ENCODE data around the gene TUBB. TPM values are rescaled to one million over a fixed set of nuclear protein-coding genes. Genes with fewer than 3 reads are reported as not detected.

Gene TUBB
- total and polyA plus RNA-seq, 2 donors (not counting 1 experiment from before 2014, with no cell fraction given) = 102 to 295 TPM

GRCh38 chr6:30670760-30671527, 49.2 kb upstream of the TUBB start:
- Histone ChIP-seq H3K27ac (ENCODE audit: low read length in 2 of 2) (no peak overlapping the region), H3K4me3 (ENCODE audit: control extremely low read depth in 1 of 5, extremely low read depth in 1 of 5, insufficient read depth in 1 of 5, low read depth in 2 of 5, low read length in 4 of 5) (no peak overlapping the region), H4K20me1 (ENCODE audit: control insufficient read depth, insufficient read depth, low read length, poor library complexity, severe bottlenecking) (peaks cover 13% of the 10 kb centered on the region), H2AFZ (ENCODE audit: insufficient read depth, low read depth, low read length, poor library complexity, severe bottlenecking) (no peak overlapping the region), H3K27me3 (replicated peaks in 1 of 4; ENCODE audit: control extremely low read depth in 1 of 4, control insufficient read depth in 3 of 4, insufficient read depth in 4 of 4, low read length in 3 of 4) (no peaks in the 10 kb centered on the region), H3K9ac (ENCODE audit: low read length) (no peak overlapping the region), H3K79me2 (ENCODE audit: control insufficient read depth, insufficient read depth, low read length) (peaks cover 18% of the 10 kb centered on the region), H3K9me3 (ENCODE audit: control extremely low read depth in 1 of 3, control insufficient read depth in 2 of 3, insufficient read depth in 1 of 3, low read length in 2 of 3) (no peaks in the 10 kb centered on the region), H3K4me2 (replicated peaks; ENCODE audit: low read depth, low read length, poor library complexity, severe bottlenecking) (peak overlapping the region; percentile 84), H3K36me3 (replicated peaks in 1 of 2; ENCODE audit: control extremely low read depth in 1 of 2, control insufficient read depth in 1 of 2, extremely low read depth in 1 of 2, insufficient read depth in 2 of 2, low read length in 1 of 2) (peaks cover 0 to 30% of the 10 kb centered on the region in 2 experiments), H3K4me1 (ENCODE audit: control insufficient read depth in 2 of 2, insufficient read depth in 2 of 2, low read length in 2 of 2) (peaks cover 10 to 19% of the 10 kb centered on the region in 2 donors)
- Mint-ChIP-seq H3K27me3 (no peaks in the 10 kb centered on the region), H3K4me3 (peak overlapping the region; percentile 68), H3K9me3 (ENCODE audit: insufficient read depth) (no peaks in the 10 kb centered on the region), H3K4me1 (peaks cover 23% of the 10 kb centered on the region), H3K27ac (peak overlapping the region; percentile 57)
- intact Hi-C loops (cut with micrococcal nuclease) = loop anchor here (5.0 kb wide), 1 partner anchor 114 kb away; the partner anchor contains the start of genes GNL1 and PRR3
- ATAC-seq (ENCODE audit: low read depth) (no peak), DNase-seq (no peak)
- POLR2A ChIA-PET = interaction anchor here (0.6 to 3.4 kb wide), 3 partner anchors 51 to 89 kb away, joined by 3 to 22 read pairs (median 3); no protein-coding TSS in a partner anchor
- WGBS (ENCODE audit: insufficient coverage) = 96% methylated on average over 19 of the region's 27 CpGs
- no peak for TF ChIP-seq CTCF (IDR thresholded peaks at IDR 0.05)
- no peak for TF ChIP-seq EZH2 (IDR thresholded peaks at IDR 0.05; ENCODE audit: borderline replicate concordance, insufficient read depth, low read depth, low read length, poor library complexity, severe bottlenecking)
- CTCF ChIA-PET = interaction anchor here (1.1 to 19.8 kb wide), 6 partner anchors 11 to 191 kb away, joined by 3 to 963 read pairs (median 12); partner anchors contain the start of genes MDC1 and TUBB

Data from B cell (primary cell).